Body of pancreas (tissue), 4 donors: Measurements from ENCODE around the gene SYNE2.

Experiments
- POLR2A ChIP-seq, 3 donors: fragments of 450-650 bp; IDR thresholded peaks; one replicate each; pipeline ENCODE4 v1.6.1; 2016; ENCODE audit warnings: antibody characterized with exemption in 3 of 3, mild to moderate bottlenecking in 2 of 3
- TF ChIP-seq, protein P1 (sequence below), 7 experiments: fragments of 450-650 bp in 4 of 7; fragments of 200-600 bp in 3 of 7; sonication (generic) in 3 of 7; IDR thresholded peaks; one replicate each; pipeline ENCODE4 v1.5.1; 2016 to 2019; ENCODE audit warnings: antibody characterized with exemption in 7 of 7

GRCh38 chr14:64227856-64228255 is 375.1 kb downstream of the SYNE2 start:
- TF ChIP-seq, protein P1, sequence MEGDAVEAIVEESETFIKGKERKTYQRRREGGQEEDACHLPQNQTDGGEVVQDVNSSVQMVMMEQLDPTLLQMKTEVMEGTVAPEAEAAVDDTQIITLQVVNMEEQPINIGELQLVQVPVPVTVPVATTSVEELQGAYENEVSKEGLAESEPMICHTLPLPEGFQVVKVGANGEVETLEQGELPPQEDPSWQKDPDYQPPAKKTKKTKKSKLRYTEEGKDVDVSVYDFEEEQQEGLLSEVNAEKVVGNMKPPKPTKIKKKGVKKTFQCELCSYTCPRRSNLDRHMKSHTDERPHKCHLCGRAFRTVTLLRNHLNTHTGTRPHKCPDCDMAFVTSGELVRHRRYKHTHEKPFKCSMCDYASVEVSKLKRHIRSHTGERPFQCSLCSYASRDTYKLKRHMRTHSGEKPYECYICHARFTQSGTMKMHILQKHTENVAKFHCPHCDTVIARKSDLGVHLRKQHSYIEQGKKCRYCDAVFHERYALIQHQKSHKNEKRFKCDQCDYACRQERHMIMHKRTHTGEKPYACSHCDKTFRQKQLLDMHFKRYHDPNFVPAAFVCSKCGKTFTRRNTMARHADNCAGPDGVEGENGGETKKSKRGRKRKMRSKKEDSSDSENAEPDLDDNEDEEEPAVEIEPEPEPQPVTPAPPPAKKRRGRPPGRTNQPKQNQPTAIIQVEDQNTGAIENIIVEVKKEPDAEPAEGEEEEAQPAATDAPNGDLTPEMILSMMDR (IDR thresholded peaks at IDR 0.05) = no peak
- TF ChIP-seq POLR2A (IDR thresholded peaks at IDR 0.05) = no peak
